Pons (tissue), 1 donor: ENCODE results near the gene PTPRE.

Experiments
- DNase-seq: peaks from one replicate; pipeline ENCODE4 v3.0.0-alpha.2; 2016; ENCODE audit warnings: low spot score

The PTPRE gene, protein sequence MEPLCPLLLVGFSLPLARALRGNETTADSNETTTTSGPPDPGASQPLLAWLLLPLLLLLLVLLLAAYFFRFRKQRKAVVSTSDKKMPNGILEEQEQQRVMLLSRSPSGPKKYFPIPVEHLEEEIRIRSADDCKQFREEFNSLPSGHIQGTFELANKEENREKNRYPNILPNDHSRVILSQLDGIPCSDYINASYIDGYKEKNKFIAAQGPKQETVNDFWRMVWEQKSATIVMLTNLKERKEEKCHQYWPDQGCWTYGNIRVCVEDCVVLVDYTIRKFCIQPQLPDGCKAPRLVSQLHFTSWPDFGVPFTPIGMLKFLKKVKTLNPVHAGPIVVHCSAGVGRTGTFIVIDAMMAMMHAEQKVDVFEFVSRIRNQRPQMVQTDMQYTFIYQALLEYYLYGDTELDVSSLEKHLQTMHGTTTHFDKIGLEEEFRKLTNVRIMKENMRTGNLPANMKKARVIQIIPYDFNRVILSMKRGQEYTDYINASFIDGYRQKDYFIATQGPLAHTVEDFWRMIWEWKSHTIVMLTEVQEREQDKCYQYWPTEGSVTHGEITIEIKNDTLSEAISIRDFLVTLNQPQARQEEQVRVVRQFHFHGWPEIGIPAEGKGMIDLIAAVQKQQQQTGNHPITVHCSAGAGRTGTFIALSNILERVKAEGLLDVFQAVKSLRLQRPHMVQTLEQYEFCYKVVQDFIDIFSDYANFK

DNA sequence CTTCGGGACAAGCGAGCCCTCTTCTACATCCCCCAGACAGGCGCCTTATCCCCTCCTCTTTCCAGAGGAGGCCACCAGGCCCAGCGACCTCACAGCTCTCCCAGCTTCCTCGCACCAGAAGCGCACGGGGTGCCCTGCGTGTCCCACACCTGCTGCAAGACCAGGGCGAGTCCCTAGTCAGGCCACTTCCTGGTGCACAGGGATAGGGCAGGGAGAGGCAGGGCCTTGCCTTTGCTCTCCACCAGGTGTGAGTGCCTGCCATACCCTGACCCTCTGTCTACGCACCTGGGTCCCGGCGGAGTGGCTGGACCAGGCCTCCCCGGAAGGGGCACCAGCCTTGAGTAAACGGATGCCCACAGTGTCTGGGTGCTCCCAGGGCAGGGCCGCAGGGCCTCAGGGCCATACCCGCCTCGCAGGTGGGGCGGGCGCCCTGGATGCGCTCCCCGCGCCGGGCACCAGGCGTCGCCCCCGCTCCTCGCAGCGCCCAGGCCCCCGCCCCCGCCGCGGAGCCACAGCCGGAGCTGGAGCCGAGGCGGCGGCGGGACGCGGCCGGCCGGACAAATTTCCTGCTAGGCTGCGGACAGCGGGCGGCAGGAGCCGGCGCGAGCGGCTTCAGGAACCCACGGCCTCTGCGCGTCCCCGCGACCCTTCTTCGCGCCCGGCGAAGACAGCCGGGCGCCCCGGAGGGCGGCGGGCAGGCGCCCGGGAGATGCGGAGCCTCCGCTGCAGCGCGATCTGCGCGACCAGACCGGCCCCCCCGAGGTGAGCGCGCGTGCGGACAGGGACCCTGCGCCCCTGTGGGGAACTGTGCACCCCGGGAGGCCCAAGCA lies at the start of gene PTPRE:
Gene PTPRE (plus strand): TSS at position 556 of the 830 bp plus-strand sequence. CDS start 133,779 bp downstream, outside the sequence.
- no peak for DNase-seq

DNA sequence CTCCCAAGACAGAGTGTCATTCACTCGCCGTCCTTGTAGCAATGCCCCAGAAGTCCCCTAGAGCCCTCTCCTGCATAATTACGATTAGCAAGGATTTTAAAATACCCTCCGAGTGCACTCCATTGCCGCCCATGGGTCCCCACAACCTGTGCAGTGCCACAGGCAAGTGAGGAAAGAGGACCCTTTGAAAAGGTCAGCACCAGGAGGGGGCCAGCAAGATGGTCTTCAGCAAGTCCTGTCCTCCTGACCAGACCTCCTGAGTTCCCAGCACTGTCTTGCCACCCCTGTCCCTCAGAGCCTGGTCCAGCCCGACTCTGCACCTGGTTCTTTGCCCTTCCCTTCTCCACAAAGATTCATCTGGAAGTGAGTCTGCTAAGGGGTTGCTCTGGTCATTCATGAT lies 46.3 kb upstream of the PTPRE start:
- DNase-seq = no peak

DNA sequence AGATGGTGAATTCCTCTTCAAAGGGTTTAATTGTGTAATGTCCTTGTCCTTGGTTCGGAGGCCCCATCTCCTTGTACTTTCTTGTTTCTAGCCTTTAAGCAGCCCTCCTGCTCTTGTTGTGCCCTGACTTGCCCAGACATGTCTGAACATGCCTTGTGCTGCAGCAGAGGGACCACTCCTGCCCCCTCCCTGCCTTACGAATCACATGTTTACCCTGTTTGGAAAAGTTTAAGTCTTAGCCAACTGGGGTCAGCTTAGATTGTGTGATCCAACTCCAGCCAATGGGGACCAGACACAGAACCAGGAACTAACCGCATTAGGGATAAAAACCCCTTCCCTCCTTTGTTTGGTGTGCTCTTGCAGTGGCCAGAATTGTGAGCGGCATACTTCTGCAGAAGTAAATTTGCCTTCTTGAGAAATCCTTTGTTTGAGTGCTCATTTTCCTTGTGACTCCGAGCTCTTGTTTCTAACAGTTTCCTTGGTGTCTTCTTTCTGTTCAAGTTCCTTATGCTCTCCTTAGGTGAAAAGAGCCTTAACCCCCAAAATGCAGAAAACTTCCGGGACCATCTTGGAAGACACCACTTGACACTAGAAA lies 43.6 kb upstream of the PTPRE start:
- no peak for DNase-seq

DNA sequence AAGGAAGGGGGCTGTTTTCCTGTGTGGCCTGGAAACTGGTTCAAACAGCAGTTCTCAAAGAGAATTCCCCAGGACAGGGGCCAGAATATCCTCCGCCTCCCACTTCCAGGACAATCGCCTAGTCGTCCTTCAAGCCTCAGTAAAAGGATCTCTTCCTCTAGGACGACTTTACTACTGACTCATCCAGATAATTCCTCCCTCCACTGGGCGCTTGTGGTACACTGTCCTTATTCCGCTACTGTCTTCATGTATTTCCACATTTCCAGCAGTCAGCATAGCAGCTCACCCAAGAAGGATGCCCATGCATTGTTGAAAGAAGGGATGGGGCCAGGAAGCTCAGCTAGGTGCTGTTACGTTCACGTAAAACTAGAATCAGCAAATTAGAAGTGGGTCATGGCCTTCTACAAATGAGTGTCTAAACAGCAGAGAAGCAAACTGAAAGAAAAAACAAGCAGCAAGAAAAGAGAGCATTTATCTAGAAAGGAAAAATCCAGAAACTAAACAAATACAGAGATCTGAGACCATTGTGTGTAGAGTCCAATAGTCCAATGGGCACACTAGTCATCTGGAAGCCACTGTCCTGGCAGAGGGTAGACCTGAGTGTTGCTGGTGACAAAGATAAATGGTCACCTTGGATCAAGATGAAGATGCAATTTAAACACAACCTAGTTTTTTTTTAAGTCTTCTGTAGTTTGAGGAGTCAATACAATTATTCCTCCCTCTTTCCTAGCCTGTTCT lies 40.5 kb upstream of the PTPRE start:
- DNase-seq = no peak

DNA sequence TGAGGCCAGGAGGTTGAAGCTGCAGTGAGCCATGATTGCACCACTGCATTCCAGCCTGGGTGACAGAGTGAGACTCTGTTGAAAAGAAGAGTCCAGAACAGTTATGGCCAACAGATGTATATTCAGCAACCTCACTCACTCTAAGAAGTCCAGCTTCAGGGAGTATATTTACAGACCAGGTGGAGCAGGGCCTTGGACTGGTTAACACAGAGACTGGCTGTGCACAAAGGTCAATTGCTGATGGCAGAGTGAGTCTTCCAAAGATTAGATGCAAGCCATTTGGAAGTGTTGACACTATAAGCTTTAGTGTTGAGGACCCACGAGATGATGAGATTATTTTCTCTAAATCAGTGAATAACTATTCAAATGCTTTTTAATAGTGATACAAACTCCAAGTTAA lies 39.1 kb upstream of the PTPRE start:
- no peak for DNase-seq

DNA sequence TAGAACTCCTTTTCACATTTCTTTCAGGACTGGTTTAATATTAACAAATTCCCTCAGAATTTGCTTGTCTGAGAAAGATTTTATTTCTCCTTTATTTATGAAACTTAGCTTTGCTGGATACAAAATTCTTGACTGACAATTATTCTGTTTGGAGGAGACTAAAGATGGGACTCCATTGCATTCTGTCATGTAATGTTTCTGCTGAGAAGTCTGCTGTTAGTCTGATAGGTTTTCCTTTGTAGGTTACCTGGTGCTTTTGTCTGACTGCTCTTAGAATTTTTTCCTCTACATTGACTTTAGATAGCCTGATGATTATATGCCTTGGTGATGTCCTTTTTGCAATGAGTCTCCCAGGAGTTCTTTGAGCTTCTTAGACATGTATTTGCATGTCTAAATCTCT lies 37.6 kb upstream of the PTPRE start:
- DNase-seq = no peak

DNA sequence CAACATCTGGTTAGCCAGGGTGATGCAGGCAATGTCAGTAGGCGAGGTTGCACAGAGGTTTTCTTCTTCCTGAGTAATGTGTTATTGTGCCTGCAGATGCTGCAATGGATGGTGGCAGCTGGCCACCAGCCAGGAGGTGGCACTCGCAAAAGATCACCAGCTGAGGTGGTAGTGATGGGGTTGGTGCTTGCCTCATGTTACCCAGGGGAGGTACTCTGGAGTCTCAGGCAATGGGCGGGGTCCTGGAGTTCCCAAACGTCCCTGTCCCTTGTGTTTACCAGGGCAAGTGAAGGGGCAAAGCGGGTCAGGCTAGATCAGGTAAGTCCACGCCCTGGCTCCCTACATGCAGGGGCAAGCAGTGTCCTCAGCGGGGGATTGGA lies 35.3 kb upstream of the PTPRE start:
- DNase-seq = no peak

DNA sequence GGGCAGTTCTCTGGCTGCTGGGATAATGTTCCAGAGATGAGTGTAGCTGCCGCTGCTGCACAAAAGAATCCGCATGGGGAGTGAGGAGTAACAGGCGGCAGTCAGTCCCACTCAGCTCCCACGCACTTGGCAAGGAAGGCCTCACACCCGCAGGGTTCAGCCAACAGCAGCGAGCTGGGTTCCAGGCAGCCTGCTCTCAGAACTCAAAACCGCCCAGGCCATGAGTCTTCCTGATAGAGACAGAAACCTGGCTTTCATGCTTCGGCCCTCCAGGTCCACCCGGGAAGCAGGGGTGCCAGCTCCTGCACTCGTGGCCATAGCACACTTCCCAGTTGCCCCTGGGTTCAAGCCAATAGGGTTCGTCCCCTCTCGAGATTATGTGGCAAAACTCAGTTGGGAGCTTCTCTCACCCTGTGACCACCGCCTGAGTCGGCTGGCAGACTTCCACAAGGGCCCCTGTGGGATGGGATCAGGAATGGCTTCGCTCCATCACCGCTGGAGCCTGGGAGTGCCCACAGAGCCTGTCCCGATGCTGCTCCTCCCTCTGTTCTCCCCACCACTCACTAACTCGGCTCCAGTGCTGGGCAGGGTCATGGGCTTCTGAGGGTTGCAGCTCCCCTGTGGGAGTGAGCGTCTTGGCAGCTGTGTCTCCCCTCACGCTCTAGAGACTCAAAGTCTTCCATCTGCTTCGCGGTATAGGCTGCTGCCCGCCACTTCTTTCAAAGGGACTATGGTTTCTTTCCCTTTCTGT lies 34.7 kb upstream of the PTPRE start:
- no peak for DNase-seq

DNA sequence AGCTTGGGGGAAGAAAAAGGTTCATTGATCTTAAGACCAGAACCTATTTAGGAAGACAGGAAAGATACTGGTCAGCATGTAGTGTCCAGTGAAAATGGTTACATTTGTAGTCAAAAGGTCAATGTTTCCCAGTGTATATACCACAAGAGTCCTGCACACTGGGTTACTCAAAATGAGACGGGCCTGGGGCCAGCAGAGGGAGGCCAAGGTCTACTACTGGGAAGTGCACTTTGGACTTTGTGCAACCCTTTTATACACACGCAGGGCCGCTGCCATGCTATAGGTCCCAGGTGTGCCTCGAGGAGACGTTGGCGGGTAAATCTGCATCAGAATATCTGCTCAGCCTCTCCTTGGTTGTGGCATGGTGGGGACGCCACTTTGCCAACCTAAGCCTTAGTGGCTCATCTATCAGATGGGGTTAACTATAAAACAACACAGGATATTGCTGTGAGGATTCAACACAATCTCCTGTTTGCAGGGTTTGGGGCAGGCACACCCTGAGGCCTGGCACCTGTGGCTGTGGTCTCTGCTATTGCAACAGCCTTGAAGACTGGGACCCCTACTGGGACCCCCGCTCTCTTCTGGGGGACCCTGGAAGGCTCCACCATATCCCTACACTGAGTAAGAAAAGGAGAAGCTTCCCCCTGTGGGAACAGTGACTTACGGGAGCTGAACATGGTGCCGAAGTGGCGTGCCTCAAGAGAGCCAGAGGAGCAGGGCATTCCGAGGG lies 33.9 kb upstream of the PTPRE start:
- peak; percentile 32 for DNase-seq

DNA sequence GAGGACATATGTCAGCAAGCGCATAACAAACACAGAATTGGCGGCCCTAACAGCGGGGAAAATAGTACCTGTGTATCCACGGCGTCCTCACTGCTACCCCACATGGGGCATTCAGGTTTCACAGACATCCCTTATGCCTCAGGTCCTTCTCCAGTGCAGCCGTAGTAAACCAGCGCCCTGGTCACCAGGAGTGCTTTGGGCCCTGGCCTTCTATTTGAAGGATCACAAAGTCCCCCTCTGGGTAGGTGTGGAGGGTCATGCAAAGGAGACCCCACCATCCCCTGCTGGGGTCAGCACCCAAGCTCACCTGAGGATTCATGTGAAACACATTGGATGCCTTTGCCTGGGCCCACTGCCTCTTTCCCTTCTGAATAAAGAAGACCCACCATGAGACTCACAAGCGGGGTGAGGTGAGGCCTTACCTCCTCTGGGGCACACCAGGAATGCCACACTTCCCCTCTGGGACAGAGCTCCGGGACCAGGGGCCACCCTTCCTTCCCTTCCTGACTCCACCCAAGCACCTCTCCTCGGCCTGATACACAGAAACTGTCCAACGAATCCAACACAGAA lies 32.9 kb upstream of the PTPRE start:
- no peak for DNase-seq

DNA sequence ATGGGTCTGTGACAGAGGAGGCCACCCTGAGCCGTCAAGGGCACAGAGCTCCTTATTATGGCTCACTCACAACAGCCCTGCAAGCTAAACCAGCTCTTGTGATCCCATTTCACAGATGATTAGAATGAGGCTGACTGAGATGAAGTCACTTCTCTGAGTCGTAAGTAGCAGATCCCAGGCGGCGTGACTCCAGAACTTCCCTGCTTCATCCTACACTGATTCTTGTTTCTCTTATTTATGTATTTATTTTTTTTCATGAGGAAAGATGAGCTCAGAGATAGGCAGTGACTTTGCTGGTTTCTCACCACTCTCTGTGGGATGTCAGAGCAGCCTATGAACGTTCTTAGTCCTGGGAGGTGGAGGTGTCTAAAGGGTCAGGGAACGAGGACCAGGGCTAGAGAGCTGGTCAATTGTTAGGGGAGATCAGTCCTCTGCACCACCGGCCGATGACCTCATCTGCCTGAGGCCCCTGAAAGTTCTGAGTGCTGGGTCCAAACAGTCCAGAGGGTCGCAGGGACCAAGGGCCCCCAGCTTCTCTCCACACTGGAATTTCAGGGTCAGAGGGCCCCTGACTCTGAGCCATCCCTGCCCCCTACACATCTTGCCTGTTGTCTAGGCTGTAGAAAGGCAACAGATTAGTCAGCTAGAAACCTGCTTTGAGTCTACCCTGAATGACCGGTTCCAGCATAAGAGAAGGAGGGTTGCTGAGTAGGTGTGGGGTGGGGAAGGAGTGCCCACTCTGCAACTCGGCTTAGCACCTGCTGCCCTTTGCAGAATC lies 32.0 kb upstream of the PTPRE start:
- DNase-seq = no peak

DNA sequence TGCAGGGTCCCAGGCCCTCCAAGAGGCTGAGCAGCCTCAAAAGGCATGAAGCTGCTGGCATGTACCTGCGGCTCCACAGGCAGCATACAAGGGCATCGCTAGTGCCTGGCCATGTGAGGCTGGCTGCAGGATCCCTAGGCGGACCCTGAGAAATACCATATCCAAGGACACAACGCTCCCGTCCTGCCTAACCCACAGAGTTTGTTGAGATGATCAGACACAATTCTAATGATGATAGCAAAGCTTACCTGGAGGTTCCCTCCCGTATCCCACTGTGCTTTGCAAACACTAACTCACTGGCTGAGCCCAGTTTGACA lies 31.5 kb upstream of the PTPRE start:
- DNase-seq = no peak

DNA sequence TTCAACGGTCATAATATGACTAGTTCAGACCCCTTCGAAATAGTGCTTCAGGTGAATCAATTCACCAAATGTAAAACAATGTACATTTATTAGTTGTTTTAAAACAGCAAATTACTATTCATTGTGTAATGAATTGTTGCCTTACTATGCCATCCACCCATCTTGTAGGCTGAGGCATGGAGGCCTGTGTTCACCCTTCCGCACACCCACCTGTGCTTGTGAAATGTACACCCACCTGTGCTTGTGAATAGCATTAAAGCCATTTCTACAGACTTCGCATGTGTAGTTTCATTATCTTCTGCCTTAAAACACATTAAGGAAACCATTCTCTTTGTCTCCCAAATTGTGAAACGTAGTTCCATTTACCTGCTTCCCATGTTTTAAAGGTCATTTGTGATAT lies 31.0 kb upstream of the PTPRE start:
- no peak for DNase-seq

DNA sequence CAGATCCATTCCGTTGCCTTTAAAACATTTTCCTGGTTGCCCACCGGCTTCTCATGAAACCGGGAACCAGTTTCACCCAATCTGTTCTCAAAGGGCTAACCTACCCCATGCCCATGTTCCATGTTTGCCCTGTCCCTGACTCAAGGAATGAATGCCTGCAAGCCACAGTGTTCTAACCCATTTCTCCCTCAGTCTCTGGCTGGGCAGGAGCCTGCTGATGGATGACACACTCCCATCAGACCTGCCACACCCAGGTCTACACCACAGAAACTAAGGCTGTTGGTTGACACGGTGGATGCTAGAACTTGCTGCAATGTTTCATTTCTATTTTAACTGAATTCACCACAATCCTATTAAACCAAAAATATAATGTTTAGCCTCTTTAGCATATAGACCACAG lies 29.8 kb upstream of the PTPRE start:
- DNase-seq = no peak

DNA sequence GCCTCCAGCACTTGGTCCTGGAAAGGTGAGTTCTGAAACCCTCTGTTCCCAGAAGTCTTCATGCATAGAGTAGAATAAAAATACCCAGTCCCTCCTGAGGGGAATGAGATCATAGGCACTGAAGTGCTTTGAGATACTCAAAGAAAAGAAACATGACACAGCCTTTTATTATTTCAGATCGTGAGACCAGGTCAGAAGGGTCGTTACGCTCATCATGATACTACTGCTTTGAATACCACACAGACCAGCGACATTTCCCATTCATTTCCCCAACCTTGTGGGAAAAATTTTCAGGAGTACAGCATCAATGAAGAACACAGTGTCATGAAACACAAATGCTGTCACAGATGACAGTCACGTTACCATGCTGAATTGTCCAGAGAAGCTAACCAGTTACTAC lies 29.2 kb upstream of the PTPRE start:
- no peak for DNase-seq

DNA sequence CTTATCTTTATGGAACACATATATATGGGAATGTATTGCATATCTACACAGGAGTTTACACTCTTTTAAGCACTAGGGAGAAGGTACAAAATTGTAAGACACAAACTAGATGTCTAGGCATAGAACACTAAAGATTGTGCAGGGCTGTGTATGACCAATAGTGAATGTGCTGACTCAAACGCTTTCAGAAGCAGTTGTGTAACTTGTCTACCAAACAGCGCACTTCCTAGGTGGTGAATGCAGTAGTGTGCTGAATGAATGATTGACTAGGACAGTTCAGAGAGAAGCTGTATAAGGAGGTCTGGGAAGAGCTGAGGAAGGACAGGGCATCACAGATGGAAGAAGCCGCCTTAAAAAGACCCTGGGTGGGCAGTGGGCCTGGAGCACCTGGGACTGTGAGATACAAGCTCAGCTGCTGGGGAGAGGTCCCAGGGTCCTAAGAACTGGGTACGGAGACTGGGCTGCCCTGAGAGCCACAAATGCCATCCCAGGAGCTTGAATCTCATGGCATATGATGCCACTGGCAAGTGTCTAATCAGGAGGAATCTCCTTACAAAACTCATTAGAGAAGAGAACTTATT lies 28.3 kb upstream of the PTPRE start:
- peak; percentile 71 for DNase-seq

DNA sequence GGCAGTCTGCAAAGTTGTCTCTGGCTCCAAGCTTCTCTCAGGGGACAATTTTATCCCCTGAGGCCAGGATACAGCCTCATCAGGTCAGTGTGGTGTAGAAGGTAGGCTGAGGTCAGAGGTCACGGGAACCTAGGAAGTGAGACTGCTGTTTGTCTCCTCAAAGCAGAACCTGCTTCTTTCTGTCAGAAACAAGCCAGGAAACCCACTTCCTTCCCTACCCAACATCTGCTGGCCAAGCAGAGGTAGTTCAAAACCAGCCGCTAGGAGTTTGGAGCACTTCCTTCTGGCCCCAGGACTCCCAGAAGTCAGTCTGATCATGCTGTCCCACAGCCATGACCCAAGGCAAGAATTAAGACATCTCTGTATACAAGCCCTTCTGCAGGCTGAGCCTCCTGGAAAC lies 26.3 kb upstream of the PTPRE start:
- DNase-seq = peak; percentile 77

DNA sequence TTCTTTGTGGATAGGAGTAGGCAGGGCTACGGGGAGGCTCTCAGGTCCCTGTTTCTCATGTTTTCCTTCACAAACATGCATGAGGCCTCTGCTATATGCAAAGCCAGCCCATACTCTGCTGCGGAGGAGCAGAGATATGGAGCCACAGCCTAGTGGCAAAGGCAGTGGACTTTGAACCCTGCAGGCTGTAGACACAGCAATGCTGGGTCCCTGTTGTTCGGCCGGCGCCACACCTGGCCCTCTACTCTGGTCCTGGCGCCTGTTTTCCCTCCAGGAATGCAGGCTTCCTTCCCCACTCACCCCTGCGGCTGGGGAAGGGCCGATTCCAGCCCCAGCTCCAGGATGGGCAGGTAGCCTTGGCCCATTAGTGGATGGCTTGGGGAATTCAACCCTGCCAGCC lies 25.6 kb upstream of the PTPRE start:
- DNase-seq = no peak

DNA sequence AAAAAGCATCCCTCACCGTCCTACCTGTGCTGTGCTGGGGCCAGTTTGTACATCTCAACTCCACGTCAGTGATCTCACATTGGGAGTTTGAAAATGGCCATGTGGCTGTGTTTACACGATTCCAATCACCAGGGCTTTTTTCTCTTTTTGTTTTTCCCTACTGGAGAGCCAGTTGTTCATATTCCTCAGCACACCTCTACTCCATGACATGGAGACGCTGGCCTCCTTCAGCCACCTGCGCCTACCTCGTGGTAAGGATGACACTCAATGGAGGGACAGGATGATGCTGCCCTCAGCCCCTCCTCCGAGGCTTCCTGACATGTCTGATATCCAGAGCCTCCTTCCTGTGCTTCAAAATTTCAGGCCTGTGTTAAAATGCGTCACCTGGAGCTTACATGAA lies 24.5 kb upstream of the PTPRE start:
- DNase-seq = no peak
